Limb (tissue), 2 donors: Measurements from ENCODE around the gene USE1.

Experiments
- DNase-seq, 2 donors: peaks; one replicate each; pipeline ENCODE4 v3.0.0-alpha.2; 2016; ENCODE audit errors: extremely low spot score in 2 of 2

Gene USE1

GRCh38 chr19:17256130-17256529 is 41.0 kb downstream of the USE1 start:
- no peak for DNase-seq

- DNase-seq = no peak
Observed at GRCh38 chr19:17259118-17259780, 44.1 kb downstream of the USE1 start.

- no peak for DNase-seq
Observed at GRCh38 chr19:17259934-17260333, 44.8 kb downstream of the USE1 start.

- peak in 1 of 2 donors; percentile 71 for DNase-seq
Observed at GRCh38 chr19:17260842-17261325, 45.7 kb downstream of the USE1 start.

- no peak for DNase-seq
Observed at GRCh38 chr19:17262557-17262956, 47.4 kb downstream of the USE1 start.

GRCh38 chr19:17263712-17264640 is 48.8 kb downstream of the USE1 start:
- DNase-seq = no peak

- no peak for DNase-seq
Observed at GRCh38 chr19:17264641-17264979, 49.5 kb downstream of the USE1 start, which contains the start of gene USHBP1. TSS of gene USHBP1 (minus strand) at chr19:17264745. CDS start at chr19:17264299, 446 bp downstream.

- DNase-seq = no peak
Observed at GRCh38 chr19:17266026-17266425, 50.9 kb downstream of the USE1 start.

GRCh38 chr19:17266589-17266974 is 51.4 kb downstream of the USE1 start:
- DNase-seq = no peak

GRCh38 chr19:17266975-17267788 is 52.0 kb downstream of the USE1 start, which contains the start of gene BABAM1:
TSS of gene BABAM1 (plus strand) at chr19:17267443. CDS start at chr19:17268807, 1,364 bp downstream.
- DNase-seq = peak; percentile 97 to 99

- DNase-seq = no peak
Observed at GRCh38 chr19:17268754-17269153, 53.6 kb downstream of the USE1 start.
